Cardiac muscle cell (in vitro differentiated cells and primary cell): ENCODE data around the gene FNIP2. TPM values are rescaled to one million over a fixed set of nuclear protein-coding genes. Genes with fewer than 3 reads are reported as not detected.

ENCODE experiments used
- DNase-seq, 2 donors: peaks; one replicate each; pipeline versions ENCODE4 v3.0.0 to v3.0.0-alpha.2; 2010 to 2017; ENCODE audit warnings: low read depth in 1 of 2, low spot score in 1 of 2
- H3K27ac ChIP-seq: fragments of 200-600 bp; sonication (generic); 2 replicates; pipeline ENCODE4 v1.5.1; 2016
- H3K27me3 ChIP-seq: fragments of 200-600 bp; sonication (generic); 2 replicates; pipeline ENCODE4 v1.6.0; 2016; ENCODE audit warnings: control low read depth
- H3K36me3 ChIP-seq: fragments of 200-600 bp; sonication (generic); 2 replicates; pipeline ENCODE4 v1.5.1; 2016; ENCODE audit warnings: control low read depth
- H3K4me1 ChIP-seq: fragments of 200-600 bp; sonication (generic); 2 replicates; pipeline ENCODE4 v1.8.1; 2017; ENCODE audit warnings: low read depth, mild to moderate bottlenecking, mixed run types
- H3K4me3 ChIP-seq: fragments of 200-600 bp; sonication (generic); 2 replicates; pipeline ENCODE4 v1.5.1; 2016; ENCODE audit warnings: mild to moderate bottlenecking
- H3K9me3 ChIP-seq: fragments of 200-600 bp; sonication (generic); 2 replicates; pipeline ENCODE4 v1.5.1; 2017; ENCODE audit warnings: low read depth, mild to moderate bottlenecking, control low read depth
- CTCF ChIP-seq: IDR thresholded peaks from 2 replicates; pipeline ENCODE4 v1.5.1; 2012; ENCODE audit warnings: low read depth, mild to moderate bottlenecking, low read length
- polyA plus RNA-seq: library from polyadenylated mRNA; unstranded; fragments of >200 nt; fragmentation: Nextera tagmentation; extraction: Ambion mirVana; gene quantifications from 2 replicates; pipeline ENCODE4 v1.2.1, GENCODE V29; 2016
- total RNA-seq: library from RNA; depleted of rRNA; stranded (reverse); fragments of >200 nt; gene quantifications from 2 replicates; pipeline ENCODE4 v1.2.3, GENCODE V29; 2016

The FNIP2 gene
- total and polyA plus RNA-seq, 2 experiments from 2014 or later = 29.9 to 74.4 TPM

GRCh38 chr4:158781963-158782362, 13.1 kb downstream of the FNIP2 start:
- Histone ChIP-seq H3K4me1 (peaks cover 61% of the 10 kb centered on the region), H3K27ac (peak overlapping the region; percentile 94), H3K36me3 (no peaks in the 10 kb centered on the region), H3K9me3 (no peaks in the 10 kb centered on the region), H3K27me3 (no peaks in the 10 kb centered on the region), H3K4me3 (no peak overlapping the region)
- no peak for TF ChIP-seq CTCF
- peak in 1 of 2 donors; percentile 40 for DNase-seq

- Histone ChIP-seq H3K27me3 (no peaks in the 10 kb centered on the region), H3K36me3 (no peaks in the 10 kb centered on the region), H3K9me3 (no peaks in the 10 kb centered on the region), H3K4me3 (no peak overlapping the region), H3K4me1 (peaks cover 61% of the 10 kb centered on the region), H3K27ac (peak overlapping the region; percentile 94)
- TF ChIP-seq CTCF = no peak
- DNase-seq = peak in 1 of 2 donors; percentile 17
Measured at GRCh38 chr4:158782551-158783360, 13.9 kb downstream of the FNIP2 start.

- DNase-seq = no peak
- Histone ChIP-seq H3K27me3 (no peaks in the 10 kb centered on the region), H3K9me3 (no peaks in the 10 kb centered on the region), H3K36me3 (no peaks in the 10 kb centered on the region), H3K4me3 (no peak overlapping the region), H3K4me1 (peaks cover 61% of the 10 kb centered on the region), H3K27ac (peak overlapping the region; percentile 94)
- no peak for TF ChIP-seq CTCF
Measured at GRCh38 chr4:158783785-158784184, 15.0 kb downstream of the FNIP2 start.

- no peak for TF ChIP-seq CTCF
- no peak overlapping the region for H3K4me3 ChIP-seq
- peak overlapping the region; percentile 76 for H3K27ac ChIP-seq
- H3K27me3 ChIP-seq = no peaks in the 10 kb centered on the region
- DNase-seq = no peak
- peaks cover 68% of the 10 kb centered on the region for H3K4me1 ChIP-seq
- no peaks in the 10 kb centered on the region for H3K36me3 ChIP-seq
- no peaks in the 10 kb centered on the region for H3K9me3 ChIP-seq
Measured at GRCh38 chr4:158785718-158786117, 16.9 kb downstream of the FNIP2 start.

- Histone ChIP-seq H3K27me3 (no peaks in the 10 kb centered on the region), H3K36me3 (no peaks in the 10 kb centered on the region), H3K9me3 (no peaks in the 10 kb centered on the region), H3K27ac (peak overlapping the region; percentile 76), H3K4me3 (no peak overlapping the region), H3K4me1 (peaks cover 65% of the 10 kb centered on the region)
- no peak for DNase-seq
- no peak for TF ChIP-seq CTCF
Measured at GRCh38 chr4:158786121-158786601, 17.3 kb downstream of the FNIP2 start.
